HG03442 (cell line): ENCODE data around the gene TRANK1.
A peak's percentile ranks its signal among the peaks of the same experiment; 100 is the strongest.
"Not testable (repeated sequence)": the region's sequence is repeated elsewhere in the genome, so short reads cannot be mapped to it uniquely, and the experiment has no call there.

ENCODE experiments used
- ATAC-seq: cut with Tn5 transposase; IDR thresholded peaks from one replicate; pipeline ENCODE4 v1.9.1; 2021; ENCODE audit warnings: mild to moderate bottlenecking, moderate library complexity; ENCODE audit not compliant: unreplicated experiment

Gene TRANK1

DNA sequence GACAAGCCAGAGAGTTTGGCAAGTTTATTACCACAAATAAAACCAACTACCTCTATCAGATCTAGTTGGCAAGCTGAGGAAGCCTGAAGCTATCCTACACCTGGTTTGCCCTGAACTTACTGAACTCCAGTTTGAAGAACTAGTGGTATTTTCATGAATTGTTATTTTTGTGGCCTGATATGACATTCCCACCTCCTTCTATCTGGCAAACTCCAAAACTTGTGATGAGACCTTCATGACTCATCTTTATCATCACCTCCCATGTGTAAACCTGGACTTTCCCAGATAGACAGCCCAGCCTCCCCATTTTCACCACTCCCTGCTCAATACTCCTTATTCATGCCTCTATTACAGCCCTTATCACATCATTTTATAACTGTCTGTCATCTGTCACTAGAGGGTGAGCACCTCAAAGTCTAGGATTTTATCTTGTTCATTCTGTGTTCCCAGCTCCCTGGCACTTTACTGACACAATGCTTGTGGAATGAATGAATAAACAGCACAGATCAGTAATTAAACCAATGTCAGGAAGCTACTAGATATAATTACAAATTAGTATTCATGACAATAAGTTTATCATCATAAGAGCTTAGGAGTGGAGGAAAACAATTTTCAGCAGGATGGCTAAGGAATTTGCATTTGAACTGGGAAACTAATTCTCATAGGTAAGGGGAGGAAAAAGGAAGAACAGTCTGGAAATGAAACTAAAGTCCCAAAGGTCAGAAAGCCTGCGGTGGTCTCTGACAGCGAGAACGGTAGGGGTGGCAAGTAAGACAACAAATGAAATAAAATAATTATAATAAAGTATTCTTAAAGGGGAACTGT lies 13.2 kb upstream of the TRANK1 start:
- no peak for ATAC-seq

GRCh38 chr3:36957063-36957462 lies 12.2 kb upstream of the TRANK1 start:
- no peak for ATAC-seq

DNA sequence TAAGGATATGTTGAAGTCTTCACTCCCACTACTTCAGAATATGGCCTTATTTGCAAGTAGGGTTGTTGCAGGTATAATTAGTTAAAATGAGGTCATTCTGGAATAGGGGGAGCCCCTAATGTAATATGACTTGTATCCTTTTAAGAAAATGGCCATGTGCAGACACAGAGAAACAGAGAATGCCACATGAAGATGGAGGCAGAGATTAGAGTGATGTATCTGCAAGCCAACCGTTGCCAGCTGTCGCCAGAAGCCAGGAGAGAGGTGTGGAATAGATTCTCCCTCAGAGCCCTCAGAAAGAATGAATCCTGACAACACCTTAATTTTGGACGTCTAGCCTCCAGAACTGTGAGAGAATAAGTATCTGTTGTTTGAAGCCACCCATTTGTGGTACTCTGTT lies 11.3 kb upstream of the TRANK1 start:
- no peak for ATAC-seq

GRCh38 chr3:36954452-36955134 lies 9.7 kb upstream of the TRANK1 start:
- ATAC-seq, result no peak

GRCh38 chr3:36947814-36948213 lies 3.0 kb upstream of the TRANK1 start:
- not testable (repeated sequence) for ATAC-seq

- ATAC-seq, result no peak
Measured at GRCh38 chr3:36945333-36945980, 603 bp upstream of the TRANK1 start.

DNA sequence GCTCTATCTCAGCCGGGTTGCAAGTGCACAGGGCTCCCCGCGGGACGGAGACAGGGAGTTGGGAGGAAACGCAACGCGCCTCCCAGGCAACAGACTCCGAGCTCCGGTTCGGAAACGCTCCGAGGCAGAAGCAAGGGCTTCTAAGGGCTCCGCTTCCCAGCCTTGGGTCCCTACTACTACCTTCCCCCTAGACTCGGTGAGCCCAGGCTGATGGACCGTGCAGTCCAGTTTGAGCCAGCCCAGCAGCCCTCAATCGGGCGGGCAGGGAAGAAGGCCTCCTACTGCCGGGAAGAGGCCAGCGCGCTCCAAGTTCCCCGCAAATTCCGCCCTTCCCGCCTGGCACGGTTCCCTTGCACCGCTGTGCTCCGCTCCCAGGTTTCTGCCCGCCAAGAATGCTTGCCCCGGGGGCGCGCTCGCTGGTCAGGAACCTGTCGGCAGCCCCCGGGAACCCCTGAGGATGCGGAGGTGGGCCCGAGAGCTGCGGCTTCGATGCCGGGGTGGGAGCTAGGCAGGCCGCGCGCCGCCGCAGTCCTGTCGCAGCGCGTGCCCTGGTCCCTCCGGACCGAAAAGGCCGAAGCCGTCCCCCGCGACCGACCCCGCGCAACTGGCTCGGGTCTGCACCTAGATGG lies 728 bp downstream of the TRANK1 start:
- ATAC-seq, result peak; percentile 49

GRCh38 chr3:36943601-36944000 lies 1.3 kb downstream of the TRANK1 start:
- no peak for ATAC-seq

DNA sequence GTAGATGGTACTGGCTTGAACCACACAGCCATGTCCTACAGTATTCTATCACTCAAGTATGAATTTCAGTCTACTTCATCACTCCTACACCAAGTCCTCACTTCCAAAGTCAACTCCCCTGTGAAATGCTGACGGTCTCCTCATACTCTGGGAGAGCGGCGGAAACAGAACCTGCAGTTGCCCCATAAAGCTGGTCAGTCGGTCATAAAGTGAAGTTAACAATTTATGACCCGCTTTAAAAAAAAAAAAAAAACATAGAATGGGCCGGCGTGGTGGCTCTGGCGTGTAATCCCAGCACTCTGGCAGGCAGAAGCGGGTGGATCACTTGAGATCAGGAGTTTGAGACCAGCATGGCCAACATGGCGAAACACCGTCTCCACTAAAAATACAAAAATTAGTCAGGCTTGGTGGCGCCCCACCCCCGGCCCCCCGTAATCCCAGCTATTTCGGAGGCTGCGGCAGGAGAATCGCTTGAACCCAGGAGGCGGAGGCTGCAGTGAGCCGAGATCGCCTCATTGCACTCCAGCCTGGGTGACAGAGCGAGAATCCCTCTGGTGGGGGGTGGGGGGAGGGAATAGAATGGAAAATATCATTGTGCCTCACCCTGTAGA lies 2.1 kb downstream of the TRANK1 start:
- no peak for ATAC-seq

DNA sequence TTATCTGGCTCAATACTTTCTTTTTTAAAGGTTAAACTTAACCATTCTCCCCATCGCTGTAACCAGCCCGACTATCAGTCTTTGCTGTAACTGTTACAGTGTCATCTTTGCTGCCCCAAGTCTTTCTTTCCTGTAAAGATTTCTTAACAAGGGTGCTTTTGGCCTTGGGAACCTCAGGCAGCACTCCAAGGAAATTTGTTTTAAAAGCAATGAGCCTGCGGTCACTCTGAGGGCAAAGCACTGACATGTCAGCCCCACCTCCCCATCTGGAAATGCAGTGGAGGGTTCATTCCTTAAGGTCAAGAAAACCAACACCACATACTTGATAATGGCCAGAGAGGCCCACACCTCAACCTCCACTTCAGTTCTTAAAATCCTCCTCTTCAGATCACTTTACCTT lies 3.2 kb downstream of the TRANK1 start:
- ATAC-seq, result no peak

GRCh38 chr3:36941162-36941561 lies 3.7 kb downstream of the TRANK1 start:
- ATAC-seq, result no peak

DNA sequence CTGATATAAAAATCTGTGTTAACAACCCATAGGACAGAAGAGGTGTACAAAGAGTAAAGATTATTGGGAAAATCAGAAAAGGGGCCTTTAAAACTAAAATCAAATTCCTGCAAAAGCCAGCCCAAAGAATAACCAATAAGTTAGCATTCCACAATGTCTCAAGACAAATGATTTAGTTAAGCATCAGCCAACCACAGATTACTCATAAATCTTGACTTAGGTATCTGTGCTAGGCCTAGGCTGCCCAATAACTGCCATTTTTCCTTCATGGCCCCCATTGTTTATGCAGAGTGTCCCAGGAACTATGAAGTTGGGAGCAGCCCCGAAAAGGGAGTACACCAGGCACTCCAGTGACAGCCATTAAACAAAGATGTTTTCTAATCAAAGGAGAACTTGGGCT lies 7.4 kb downstream of the TRANK1 start:
- no peak for ATAC-seq

- no peak for ATAC-seq
Measured at GRCh38 chr3:36933540-36934296, 11.1 kb downstream of the TRANK1 start.

DNA sequence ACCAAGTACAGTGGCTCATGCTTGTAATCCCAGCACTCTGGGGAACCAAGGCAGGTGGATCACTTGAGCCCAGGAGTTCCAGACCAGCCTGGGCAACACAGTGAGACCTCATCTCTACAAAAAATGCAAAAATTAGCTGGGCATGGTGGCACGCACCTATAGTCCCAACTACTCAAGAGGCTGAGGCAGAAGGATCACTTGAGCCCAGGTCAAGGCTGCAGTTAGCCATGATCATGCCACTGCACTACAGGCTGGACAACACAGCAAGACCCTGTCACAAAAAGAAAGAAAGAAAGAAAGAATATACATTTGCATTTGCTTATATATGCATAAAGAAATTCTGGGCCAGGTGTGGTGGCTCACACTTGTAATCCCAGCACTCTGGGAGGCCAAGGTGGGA lies 13.4 kb downstream of the TRANK1 start:
- not testable (repeated sequence) for ATAC-seq

DNA sequence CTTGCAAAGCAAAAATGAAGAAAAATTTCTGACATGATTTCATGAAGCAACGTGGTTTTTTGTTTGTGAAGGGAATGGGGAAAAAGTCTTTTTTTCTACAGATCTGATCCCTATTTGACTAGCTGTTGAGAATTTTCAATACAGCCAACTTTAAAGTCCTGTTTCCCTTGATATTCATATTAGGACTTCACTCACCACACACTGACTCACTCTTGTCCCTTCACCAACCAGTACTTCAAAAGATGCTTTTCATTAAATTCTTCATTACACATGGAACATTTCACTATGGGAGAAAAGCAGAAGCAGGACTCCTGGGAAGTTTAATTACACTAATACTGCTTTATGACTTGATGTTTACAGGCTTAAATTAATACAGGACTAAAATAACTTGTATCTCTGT lies 16.6 kb downstream of the TRANK1 start:
- ATAC-seq, result no peak

DNA sequence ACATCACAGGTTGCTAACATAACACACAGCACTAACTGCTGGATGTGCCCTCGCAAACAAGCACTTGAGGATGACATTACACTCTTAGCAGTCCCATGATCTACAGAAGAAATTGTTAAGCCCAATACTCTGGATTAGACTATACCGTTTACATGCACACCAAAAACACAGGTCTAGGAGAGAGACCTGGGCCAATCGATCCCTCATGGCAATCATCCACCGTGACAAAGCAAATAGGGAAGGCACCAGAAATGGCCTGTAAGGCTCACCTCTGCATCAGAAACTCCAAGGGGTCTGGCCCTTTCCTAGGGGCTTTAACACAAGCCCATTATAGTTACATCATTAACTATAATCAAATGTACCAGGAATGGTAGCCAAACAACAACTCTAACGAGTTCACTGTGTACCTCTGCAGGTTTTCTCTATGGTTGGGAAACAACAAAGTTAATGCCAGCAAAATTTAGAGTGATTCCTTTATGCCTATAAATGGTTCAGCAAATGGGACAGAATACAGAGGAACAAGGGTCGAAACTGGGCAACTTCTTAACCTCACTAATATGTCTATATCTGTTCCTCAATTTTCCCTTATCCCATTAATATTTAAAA lies 18.5 kb downstream of the TRANK1 start:
- no peak for ATAC-seq

GRCh38 chr3:36924744-36925521 lies 19.9 kb downstream of the TRANK1 start:
- no peak for ATAC-seq

GRCh38 chr3:36923981-36924743 lies 20.7 kb downstream of the TRANK1 start:
- ATAC-seq, result no peak
